Stimulated activated CD8-positive, alpha-beta memory T cell treated with anti-CD3 and anti-CD28 coated beads, Interleukin-7, amount 100 ng/mL, for 1 hour (primary cell): ENCODE data around the gene MYH6.
A peak's percentile ranks its signal among the peaks of the same experiment; 100 is the strongest.

Experiments
- DNase-seq, 2 donors: peaks; one replicate each; pipeline ENCODE4 v3.0.0-alpha.2; 2020; ENCODE audit warnings: low read depth in 2 of 2

The MYH6 gene

GRCh38 chr14:23358553-23359166 lies 49.4 kb downstream of the MYH6 start:
- DNase-seq: no peak

DNA sequence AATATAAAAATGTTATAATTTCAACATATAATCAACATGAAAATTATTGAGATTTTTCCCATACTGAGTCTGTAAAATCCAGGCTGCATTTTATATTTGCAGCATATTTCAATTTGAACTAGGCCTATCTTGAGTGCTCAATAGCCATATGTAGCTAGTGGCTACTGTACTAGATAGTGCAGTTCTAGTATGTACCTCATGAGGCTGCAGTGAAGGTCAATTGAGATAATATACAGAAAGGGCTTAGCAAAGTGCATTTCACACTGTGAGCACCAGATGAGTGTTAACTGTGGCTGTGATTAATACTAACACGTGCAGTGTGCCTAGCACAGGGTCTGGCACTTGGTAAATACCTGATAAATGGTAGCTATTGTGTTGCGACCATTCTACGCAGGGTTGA lies 50.0 kb downstream of the MYH6 start:
- DNase-seq: no peak

GRCh38 chr14:23357261-23357660 lies 50.8 kb downstream of the MYH6 start:
- no peak for DNase-seq

DNA sequence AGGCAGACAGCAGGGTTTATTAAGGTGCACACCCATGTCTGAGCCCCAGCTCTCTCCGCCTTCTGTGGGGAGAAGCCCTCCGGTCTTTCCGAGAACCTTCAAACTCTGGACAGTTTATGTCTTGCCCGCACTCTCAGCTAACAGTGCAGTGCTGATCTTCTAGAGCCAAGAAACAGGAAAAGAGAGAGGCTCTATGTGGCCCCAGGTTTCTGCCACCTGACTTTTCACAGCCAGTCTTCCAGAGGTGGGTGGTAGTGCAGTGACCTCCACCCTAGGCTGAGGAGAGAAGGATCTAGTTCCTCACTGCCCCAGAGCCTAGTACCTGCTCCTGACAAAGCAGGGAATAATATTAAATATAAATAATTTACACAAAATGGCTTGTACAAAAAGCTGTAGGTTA lies 51.4 kb downstream of the MYH6 start:
- no peak for DNase-seq

DNA sequence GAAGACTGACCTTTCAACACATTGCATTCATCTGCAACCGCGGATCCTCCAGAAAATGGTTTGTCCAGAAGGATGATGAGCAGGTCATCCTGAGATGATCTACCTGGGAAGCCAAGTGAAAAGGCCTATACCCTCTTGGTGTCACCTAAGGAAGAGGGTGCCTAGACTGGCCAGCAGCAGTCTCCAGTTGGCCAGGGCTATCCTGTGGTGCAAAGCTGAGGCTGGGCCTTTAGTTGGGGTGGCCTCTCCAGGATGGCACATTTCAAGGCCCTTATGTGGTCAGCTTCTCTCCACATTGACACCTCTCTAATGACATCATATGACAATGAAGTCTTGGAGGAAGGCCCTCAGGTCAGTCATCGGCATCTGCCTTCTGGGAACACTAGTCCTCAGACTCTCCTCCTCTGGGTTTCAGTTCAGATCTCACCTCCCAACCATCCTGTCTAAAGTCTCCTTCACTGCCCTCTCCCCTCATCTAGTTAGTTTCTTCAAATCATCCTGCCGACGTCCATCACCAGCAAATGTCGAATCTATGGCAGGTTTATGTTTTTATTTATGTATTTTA lies 52.1 kb downstream of the MYH6 start:
- DNase-seq: no peak

- DNase-seq: no peak
These were observed 53.1 kb downstream of the MYH6 start for GRCh38 chr14:23354990-23355389.

- no peak for DNase-seq
These were observed 54.7 kb downstream of the MYH6 start for GRCh38 chr14:23353433-23353780.

- peak; percentile 13 to 16 for DNase-seq
These were observed 55.3 kb downstream of the MYH6 start, which contains the start of gene SLC22A17 for GRCh38 chr14:23352506-23353432. TSS of gene SLC22A17 (minus strand) at chr14:23352887.

GRCh38 chr14:23351681-23352505 lies 56.2 kb downstream of the MYH6 start:
- no peak for DNase-seq

GRCh38 chr14:23349156-23349845 lies 58.8 kb downstream of the MYH6 start:
- DNase-seq: no peak

DNA sequence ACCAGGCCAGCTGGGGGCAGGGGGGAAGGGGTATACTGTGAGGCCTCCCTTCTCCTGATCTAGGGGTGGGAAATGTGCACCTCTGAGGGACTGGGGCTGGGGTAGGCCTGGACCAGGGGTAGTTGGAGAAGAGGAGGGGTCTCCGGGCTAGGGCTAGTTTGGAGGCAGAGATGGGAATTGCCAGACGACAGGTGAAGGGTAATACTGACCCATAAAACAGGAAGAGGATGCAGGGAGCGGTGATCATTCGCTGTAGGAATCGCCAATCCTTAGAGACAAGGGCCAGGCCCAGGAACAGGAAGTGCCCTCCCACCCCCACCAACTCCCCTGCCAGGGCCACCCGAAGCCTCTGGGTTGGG lies 59.8 kb downstream of the MYH6 start:
- DNase-seq: no peak

DNA sequence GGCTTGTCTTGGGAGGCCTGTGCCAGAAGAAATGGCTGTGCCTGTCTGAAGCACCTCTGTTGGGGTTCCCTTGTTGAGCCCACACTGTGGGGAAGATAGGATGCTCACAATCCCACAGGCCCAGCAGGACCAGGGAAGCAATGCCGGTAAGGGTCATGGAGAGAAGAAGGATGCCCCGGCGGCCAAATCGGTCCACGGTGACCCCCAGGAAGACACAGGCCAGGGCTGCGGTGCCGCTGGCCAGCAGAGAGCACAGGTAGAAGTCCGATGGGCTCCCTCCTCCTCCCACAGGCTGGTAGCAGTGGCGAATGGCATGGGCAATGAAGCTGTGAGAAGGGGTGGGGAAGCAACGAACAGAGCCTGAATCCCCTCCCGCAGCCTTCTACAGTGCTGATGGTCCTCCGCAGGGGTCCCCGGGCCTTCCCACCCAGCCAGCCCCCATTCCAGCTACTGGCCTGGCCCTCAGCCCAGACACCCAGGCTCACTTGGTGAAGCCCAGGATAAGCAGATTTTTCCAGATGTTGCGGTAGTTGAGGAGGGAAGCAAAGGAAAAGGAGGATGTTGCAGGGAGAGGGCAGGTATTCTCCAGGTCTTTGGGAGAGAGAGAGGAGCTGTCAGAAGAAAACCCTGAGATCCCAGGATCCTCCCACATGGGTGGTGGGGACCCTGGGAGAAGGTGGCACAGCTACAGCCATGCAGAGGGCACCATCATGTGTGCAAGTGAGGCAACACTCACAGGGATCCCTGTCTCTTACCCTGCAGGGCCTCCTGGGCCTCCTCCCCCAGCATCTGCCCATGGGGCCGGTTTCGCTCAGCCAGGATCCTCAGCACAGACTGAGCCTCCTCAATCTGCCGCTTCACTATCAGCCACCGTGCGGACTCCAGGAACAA lies 60.4 kb downstream of the MYH6 start:
- DNase-seq: no peak

DNA sequence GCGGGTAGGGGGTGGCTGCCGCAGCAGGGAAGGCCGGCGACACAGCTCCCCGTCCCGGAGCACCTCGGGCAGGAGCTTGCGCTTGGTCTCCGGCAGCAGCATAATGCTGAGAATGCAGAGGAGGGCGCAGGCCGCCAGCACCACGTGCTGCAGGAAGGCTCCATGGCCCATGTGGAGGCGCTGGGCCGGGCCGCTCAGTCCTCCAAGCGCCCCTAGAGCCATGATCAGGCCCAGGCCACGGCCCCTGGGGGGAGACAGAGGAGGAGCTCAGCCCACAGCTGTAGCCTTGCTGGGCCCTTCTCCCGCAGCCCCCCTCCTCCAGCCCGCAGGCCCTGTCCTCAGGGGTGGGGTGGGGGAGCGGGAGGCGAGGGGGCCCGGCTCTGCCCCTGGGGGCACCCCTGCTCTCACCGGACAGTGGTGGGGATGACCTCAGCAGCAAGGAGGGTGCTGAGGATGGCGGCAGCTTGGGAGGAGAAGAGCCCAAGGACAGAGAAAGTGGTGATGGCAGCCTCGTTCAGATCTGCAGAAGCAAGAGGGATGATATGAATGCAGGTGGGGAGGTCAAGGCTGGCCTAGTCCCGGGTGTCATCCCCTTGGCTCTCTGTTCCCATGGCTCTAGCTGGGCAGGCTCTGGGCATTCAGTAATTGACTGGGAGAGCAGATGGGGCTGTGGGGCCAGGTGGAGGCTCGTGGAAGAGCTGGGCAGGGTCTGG lies 61.2 kb downstream of the MYH6 start:
- DNase-seq: no peak

DNA sequence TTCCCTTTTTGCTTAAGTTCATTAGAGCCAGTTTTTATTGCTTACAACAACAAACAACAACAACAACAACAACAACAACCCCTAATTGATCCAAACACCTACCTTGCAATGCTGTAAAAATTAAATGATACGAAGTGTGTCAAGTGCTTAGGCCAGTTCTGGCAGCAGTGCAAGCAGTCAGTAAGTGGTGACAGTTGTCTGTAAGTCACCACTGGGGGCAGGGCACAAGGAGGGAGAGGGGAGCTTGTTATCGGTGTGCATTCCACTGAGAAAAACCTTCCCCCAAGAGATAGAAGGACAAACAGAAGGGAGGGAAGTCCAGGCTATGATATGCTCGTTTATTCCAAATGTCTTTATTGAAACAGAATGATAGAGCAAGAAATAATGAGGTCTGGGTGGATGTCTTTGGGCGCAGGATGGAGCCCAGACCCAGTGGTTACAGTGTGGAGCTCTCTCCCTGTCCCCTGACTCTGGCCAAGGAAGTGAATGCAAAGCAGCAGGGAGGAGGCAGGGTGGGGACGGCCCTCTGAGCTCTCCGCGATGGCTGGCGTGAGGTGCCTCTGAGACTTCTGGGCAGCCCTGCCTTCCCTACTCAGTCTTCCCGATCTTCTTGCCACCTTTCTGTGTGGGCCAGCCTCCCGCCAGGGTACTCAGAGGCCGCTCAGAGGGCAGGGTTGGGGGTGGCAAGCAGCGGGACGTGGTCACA lies 61.9 kb downstream of the MYH6 start:
- DNase-seq: no peak

GRCh38 chr14:23344481-23344880 lies 63.6 kb downstream of the MYH6 start:
- no peak for DNase-seq

GRCh38 chr14:23339506-23340268 lies 68.4 kb downstream of the MYH6 start:
- no peak for DNase-seq

GRCh38 chr14:23335623-23336022 lies 72.5 kb downstream of the MYH6 start:
- DNase-seq: no peak
